Cortex of kidney (tissue), 1 donor: Measurements from ENCODE around the gene SECISBP2.
"Not testable (repeated sequence)": the region's sequence is repeated elsewhere in the genome, so short reads cannot be mapped to it uniquely, and the experiment has no call there.

Experiments
- DNase-seq: peaks from one replicate; lab custom pipeline; 2025; lab: John Stamatoyannopoulos, UW

Gene SECISBP2, protein sequence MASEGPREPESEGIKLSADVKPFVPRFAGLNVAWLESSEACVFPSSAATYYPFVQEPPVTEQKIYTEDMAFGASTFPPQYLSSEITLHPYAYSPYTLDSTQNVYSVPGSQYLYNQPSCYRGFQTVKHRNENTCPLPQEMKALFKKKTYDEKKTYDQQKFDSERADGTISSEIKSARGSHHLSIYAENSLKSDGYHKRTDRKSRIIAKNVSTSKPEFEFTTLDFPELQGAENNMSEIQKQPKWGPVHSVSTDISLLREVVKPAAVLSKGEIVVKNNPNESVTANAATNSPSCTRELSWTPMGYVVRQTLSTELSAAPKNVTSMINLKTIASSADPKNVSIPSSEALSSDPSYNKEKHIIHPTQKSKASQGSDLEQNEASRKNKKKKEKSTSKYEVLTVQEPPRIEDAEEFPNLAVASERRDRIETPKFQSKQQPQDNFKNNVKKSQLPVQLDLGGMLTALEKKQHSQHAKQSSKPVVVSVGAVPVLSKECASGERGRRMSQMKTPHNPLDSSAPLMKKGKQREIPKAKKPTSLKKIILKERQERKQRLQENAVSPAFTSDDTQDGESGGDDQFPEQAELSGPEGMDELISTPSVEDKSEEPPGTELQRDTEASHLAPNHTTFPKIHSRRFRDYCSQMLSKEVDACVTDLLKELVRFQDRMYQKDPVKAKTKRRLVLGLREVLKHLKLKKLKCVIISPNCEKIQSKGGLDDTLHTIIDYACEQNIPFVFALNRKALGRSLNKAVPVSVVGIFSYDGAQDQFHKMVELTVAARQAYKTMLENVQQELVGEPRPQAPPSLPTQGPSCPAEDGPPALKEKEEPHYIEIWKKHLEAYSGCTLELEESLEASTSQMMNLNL

DNA sequence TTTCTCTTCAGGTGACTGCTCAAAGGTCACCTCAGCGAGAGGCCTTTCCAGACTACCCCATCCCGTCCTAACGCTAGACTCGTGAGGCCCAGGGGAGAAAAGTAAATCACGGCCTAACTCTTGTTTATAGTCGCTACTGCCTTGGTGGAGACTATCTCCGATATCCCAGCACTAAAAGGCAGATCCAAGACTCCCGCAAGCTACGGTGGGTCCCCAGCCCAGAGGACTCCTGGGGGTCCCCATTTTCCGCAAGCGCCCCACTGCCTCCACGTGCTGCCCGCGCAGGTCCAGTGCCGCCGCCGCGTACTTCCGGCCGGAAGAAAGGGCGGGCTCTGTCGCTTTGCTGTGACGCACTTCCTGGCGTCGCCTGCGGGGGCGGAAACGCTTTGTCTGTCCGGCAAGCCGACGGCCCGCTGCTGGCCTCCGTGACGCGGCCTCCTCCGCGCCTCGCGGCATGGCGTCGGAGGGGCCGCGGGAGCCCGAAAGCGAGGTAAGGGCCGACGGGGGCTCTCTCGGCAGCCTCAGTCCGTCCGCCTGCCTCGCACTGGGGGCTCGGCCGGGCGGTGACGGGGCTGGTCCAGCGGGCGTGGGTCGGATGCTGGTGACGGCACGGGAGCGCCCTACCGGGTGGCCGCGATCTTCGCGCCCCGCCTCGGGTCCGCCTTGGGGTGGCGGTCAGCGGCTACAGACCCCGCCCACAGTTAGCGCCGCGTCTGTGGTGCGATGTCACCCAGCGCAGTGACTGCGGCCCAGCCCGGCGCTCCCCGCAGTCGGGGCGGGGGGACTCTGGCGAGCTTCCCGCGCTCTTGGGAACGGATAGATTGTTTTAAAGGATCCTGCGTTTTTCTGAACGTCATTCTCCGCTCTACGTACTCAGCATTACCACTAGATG, at the start of gene SECISBP2:
Gene SECISBP2, plus strand, starts transcription at position 378 of the 892 bp plus-strand sequence. Its CDS starts 77 bp downstream, at position 455.
- peak; percentile 82 for DNase-seq

DNA sequence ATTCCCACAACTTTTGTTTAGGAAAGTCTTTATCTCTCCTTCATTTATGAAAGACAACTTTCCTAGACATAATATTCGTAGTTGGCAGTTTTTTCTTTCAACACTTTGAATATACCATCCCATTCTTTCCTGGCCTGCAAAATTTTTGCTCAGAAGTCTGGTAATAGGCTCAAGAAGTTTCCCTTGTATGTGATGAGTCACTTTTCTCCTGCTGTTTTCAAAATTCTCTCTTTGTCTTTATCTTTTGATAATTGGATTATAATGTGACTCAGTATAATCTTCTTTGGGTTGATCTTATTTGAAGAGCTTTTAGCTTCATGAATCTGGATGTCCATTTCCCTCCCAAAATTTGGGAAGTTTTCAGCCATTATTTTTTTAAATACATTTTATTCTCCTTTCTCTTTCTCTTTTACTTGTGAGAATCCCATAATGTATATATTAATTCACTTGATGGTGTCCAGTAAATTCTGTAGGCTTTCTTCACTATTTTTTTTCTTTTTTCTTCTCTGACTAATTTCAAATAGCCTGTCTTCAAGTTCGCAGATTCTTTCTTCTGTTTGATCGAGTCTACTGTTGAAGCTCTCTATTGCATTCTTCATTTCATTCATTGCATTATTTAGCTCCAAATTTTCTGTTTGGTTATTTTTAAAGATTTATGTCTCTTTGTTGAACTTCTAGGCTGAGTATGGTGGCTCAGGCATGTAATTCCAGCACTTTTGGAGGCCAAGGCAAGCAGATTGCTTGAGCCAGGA, 44.6 kb upstream of the SECISBP2 start:
- DNase-seq = no peak

GRCh38 chr9:89274838-89275237, 43.5 kb upstream of the SECISBP2 start:
- DNase-seq = no peak

GRCh38 chr9:89276040-89276439, 42.3 kb upstream of the SECISBP2 start:
- not testable (repeated sequence) for DNase-seq

- DNase-seq = no peak
These were observed 41.3 kb upstream of the SECISBP2 start for GRCh38 chr9:89277043-89277442.

GRCh38 chr9:89277454-89277853, 40.8 kb upstream of the SECISBP2 start:
- no peak for DNase-seq

GRCh38 chr9:89278551-89278950, 39.7 kb upstream of the SECISBP2 start:
- no peak for DNase-seq

DNA sequence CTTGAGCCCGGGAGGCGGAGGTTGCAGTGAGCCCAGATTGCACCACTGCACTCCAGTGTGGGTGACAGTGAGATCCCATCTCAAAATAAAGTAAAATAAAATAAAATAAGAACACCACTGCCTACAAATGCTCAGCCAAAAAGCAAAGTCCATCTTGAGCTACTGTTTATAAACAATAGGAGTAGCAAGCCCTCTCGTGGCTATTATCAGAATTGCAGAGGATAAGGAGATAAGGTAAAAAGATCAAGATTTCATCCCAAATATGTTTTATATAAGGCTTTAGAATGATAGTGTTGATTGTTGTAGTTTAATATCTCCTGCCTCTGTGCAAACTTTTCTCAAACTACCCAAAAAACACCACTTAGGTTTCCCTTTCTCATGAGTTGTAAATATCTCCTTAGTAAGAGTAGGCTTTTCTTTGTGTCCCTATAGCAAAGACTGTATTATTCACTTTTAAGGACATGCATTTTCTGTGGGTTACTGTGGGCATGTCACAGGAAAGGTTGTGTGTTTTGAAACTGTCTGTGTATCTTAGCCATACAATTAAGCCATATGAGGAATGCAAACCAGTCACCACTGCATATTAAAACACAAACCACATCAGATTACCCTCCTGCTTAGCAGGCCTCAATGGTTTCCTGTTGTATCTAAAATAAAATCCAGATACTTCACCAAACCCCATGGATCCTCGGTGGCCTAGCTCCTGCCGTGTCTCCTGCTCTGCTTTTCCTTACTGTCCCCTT, 39.1 kb upstream of the SECISBP2 start:
- no peak for DNase-seq

GRCh38 chr9:89281106-89281505, 37.2 kb upstream of the SECISBP2 start:
- DNase-seq = no peak

GRCh38 chr9:89282248-89282968, 35.9 kb upstream of the SECISBP2 start:
- DNase-seq = not testable (repeated sequence)

GRCh38 chr9:89284076-89284475, 34.2 kb upstream of the SECISBP2 start:
- no peak for DNase-seq

GRCh38 chr9:89291741-89292140, 26.6 kb upstream of the SECISBP2 start:
- DNase-seq = no peak

- DNase-seq = no peak
These were observed 25.3 kb upstream of the SECISBP2 start for GRCh38 chr9:89293014-89293413.

- no peak for DNase-seq
These were observed 22.9 kb upstream of the SECISBP2 start for GRCh38 chr9:89295400-89295799.

GRCh38 chr9:89301996-89302395, 16.3 kb upstream of the SECISBP2 start:
- DNase-seq = not testable (repeated sequence)

DNA sequence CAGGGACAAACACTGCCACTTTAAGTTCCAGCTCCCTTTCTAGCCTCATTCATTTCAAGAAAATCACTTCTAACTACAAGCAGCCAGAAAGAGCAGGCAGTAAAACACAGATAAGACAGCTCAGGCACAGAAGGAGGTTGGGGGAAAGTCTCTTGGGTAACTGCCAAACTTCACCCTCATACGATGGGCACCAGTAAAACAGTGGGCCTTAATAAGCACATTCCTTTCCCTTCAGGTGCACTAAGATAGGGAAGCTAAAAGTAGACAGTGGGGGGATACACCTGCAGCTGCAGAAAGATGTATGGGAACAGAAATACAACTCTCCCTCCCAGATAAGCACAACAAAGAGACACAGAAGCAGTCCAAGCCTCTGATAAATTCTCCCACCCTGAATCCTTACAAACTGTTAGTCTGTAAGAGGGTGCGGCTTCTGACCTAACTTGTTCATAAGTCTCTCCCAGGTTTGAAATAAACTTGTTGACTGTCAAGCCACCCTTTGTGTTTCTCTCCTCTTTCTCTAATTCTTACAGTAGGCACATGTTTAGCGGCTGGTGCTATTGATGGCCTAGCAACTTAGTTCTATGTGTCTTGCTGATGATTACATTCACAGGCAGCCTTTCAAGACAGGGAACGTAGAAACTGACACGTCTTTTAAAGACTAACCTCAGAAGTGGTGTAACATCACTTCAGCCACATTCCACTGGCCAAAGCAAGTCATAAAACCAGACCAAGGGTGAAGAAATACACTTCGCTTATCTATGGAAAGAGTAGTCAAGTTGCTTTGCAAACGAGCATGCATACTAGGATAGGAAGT, 14.1 kb upstream of the SECISBP2 start:
- DNase-seq = no peak

DNA sequence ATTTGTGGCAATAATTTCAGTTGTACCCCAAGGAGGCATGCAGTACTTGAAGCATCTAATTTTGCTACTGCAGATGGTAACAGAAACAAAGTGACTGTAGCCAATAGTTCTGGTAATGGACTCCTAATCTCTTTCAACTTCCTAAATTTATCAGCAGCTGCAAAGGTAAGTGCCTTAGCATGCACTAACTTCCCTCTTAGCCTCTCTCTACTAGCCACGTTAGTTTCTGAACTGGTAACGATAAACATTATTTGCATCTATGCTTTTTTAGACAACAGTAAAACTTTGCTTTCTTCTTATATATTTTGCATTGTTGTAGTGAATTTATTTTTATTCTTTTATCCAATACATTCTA, 13.5 kb upstream of the SECISBP2 start:
- no peak for DNase-seq

DNA sequence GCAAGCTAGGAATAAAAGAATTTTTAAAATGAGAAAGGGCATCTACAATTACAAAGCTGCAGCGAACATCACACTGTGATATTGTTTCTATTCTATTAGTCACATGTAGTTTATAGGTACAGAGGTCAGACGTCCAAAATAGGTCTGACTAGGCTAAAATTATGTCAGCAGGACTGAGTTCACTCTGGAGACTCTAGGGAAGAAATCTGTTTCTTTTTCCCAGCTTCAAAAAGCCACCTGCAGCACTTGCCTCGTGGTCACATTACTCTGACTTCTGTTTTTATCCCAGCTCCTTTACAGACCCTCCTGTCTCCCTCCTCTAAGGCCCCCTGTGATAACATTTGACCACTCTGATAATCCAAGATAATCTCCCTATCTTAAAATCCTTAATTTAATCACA, 12.4 kb upstream of the SECISBP2 start:
- no peak for DNase-seq

GRCh38 chr9:89309166-89309565, 9.1 kb upstream of the SECISBP2 start:
- DNase-seq = no peak
